Sigmoid colon (tissue), 7 donors: Measurements from ENCODE around the gene ADISSP. TPM values are rescaled to one million over a fixed set of nuclear protein-coding genes. Genes with fewer than 3 reads are reported as not detected.

ENCODE experiments used
- DNase-seq: peaks from one replicate; pipeline ENCODE4 v3.0.0-alpha.2; 2019
- H3K27ac ChIP-seq, 4 donors: fragments of 200-600 bp; sonication (generic); one replicate each; pipeline ENCODE4 v1.5.1; 2016 to 2019; ENCODE audit warnings: mild to moderate bottlenecking in 1 of 4
- H3K27me3 ChIP-seq, 3 donors: fragments of 200-600 bp; sonication (generic); one replicate each; pipeline ENCODE4 v1.5.1; 2019; ENCODE audit warnings: mild to moderate bottlenecking in 1 of 3
- H3K36me3 ChIP-seq, 4 donors: fragments of 200-600 bp; sonication (generic); one replicate each; pipeline ENCODE4 v1.5.1; 2016 to 2019
- H3K4me1 ChIP-seq, 4 donors: fragments of 200-600 bp; sonication (generic); one replicate each; pipeline ENCODE4 v1.5.1; 2017 to 2019
- H3K4me3 ChIP-seq, 4 donors: fragments of 200-600 bp; sonication (generic); one replicate each; pipeline ENCODE4 v1.5.1; 2017 to 2019; ENCODE audit warnings: mild to moderate bottlenecking in 2 of 4, moderate library complexity in 1 of 4
- H3K9me3 ChIP-seq, 4 donors: fragments of 200-600 bp in 3 of 4; sonication (generic) in 3 of 4; one replicate each; pipeline versions ENCODE4 v1.5.1 to v1.6.1; 2013 to 2019
- CTCF ChIP-seq, 4 experiments: fragments of 450-650 bp in 3 of 4; fragments of 200-600 bp in 1 of 4; IDR thresholded peaks; one replicate each; pipeline ENCODE4 v1.5.1; 2016 to 2019; ENCODE audit warnings: antibody characterized with exemption in 4 of 4, mild to moderate bottlenecking in 3 of 4, moderate library complexity in 2 of 4
- EP300 ChIP-seq, 4 donors: sonication (generic); formaldehyde crosslinking; IDR thresholded peaks; one replicate each; pipeline ENCODE4 v1.6.1; 2017; ENCODE audit warnings: antibody characterized with exemption in 4 of 4
- POLR2A ChIP-seq, 2 donors: fragments of 450-650 bp; IDR thresholded peaks; one replicate each; pipeline ENCODE4 v1.6.1; 2016; ENCODE audit warnings: antibody characterized with exemption in 2 of 2, mild to moderate bottlenecking in 2 of 2, moderate library complexity in 2 of 2
- POLR2AphosphoS5 ChIP-seq, 4 donors: sonication (generic); formaldehyde crosslinking; IDR thresholded peaks; one replicate each; pipeline ENCODE4 v1.6.1; 2017; ENCODE audit warnings: antibody characterized with exemption in 4 of 4
- WGBS, 2 donors: extraction: QIAGEN DNeasy Blood & Tissue Kit; methylation state at CpG; one replicate each; pipeline ENCODE4 v1.1.7; 2013; 5-methylcytosine and 5-hydroxymethylcytosine counted together
- intact Hi-C: fragments of 100-400 bp; cut with DNase I; formaldehyde crosslinking; loops from one replicate; pipeline ENCODE4 v1.15.1; 2023
- polyA plus RNA-seq, 3 donors: library from polyadenylated mRNA; stranded (reverse); fragments of 200-250 nt; gene quantifications; one replicate each; pipeline ENCODE4 v1.2.3, GENCODE V29; 2013
- total RNA-seq, 4 donors: library from RNA; depleted of rRNA; stranded (reverse); fragments of >200 nt; gene quantifications; one replicate each; pipeline ENCODE4 v1.1.0, GENCODE V29; 2016
- donor health status: healthy with polysubstance abuse.
- donor health status: Bipolar disorder and iron deficiency.
- donor health status: healthy.

The ADISSP gene
- total and polyA plus RNA-seq, 7 donors: 15.7 to 116 (median 53.2) TPM

- no peak within 1 kb of the TSS for H3K27ac ChIP-seq
- 68 to 81% methylated on average over 15 of the region's 15 CpGs for WGBS, 2 donors
- no peaks in the 10 kb centered on the region for H3K9me3 ChIP-seq
- peak; percentile 89 for DNase-seq
- intact Hi-C loops: loop anchor here (10.0 kb wide), 1 partner anchor 148 kb away; no protein-coding TSS in a partner anchor
- no peaks in the 10 kb centered on the region for H3K36me3 ChIP-seq
- H3K4me3 ChIP-seq: peak within 1 kb of the TSS in 2 of 4 donors; percentile 14 to 32
- peaks cover 0 to 12% (median 10%) of the 10 kb centered on the region in 4 donors for H3K4me1 ChIP-seq
- TF ChIP-seq CTCF (IDR thresholded peaks at IDR 0.05) (no peak), POLR2A (IDR thresholded peaks at IDR 0.05) (no peak), EP300 (IDR thresholded peaks at IDR 0.05) (no peak), POLR2AphosphoS5 (IDR thresholded peaks at IDR 0.05) (peak in 1 of 4 donors; percentile 15)
- no peaks in the 10 kb centered on the region for H3K27me3 ChIP-seq
These were observed 55.2 kb downstream of the ADISSP start, which contains the start of gene SIGLEC1 for GRCh38 chr20:3712279-3712873. SIGLEC1 (minus strand) TSS chr20:3712600; CDS start chr20:3707128, 5,472 bp downstream.

- H3K4me3 ChIP-seq: peak overlapping the region in 2 of 4 donors; percentile 14 to 32
- WGBS, 2 donors: 77 to 81% methylated on average over 4 of the region's 4 CpGs
- no peak for TF ChIP-seq POLR2A (IDR thresholded peaks at IDR 0.05)
- no peak for TF ChIP-seq CTCF (IDR thresholded peaks at IDR 0.05)
- TF ChIP-seq EP300 (IDR thresholded peaks at IDR 0.05): no peak
- TF ChIP-seq POLR2AphosphoS5 (IDR thresholded peaks at IDR 0.05): no peak
These were observed 56.0 kb downstream of the ADISSP start for GRCh38 chr20:3711484-3711941.

GRCh38 chr20:3710703-3711483, 56.7 kb downstream of the ADISSP start:
- peak overlapping the region in 2 of 4 donors; percentile 11 to 28 for H3K27ac ChIP-seq
- no peaks in the 10 kb centered on the region for H3K27me3 ChIP-seq
- intact Hi-C loops: loop anchor here (1.0 to 10.0 kb wide), 2 partner anchors 35 to 146 kb away; no protein-coding TSS in a partner anchor
- WGBS, 2 donors: 30 to 35% methylated on average over 18 of the region's 18 CpGs
- H3K36me3 ChIP-seq: no peaks in the 10 kb centered on the region
- H3K4me1 ChIP-seq: peaks cover 0 to 12% (median 10%) of the 10 kb centered on the region in 4 donors
- TF ChIP-seq POLR2AphosphoS5 (IDR thresholded peaks at IDR 0.05) (peak in 2 of 4 donors; percentile 49 to 60), EP300 (IDR thresholded peaks at IDR 0.05) (no peak), CTCF (IDR thresholded peaks at IDR 0.05) (peak; percentile 95 to 98 (median 97)), POLR2A (IDR thresholded peaks at IDR 0.05) (no peak)
- peak overlapping the region in 2 of 4 donors; percentile 14 to 32 for H3K4me3 ChIP-seq
- peak; percentile 87 for DNase-seq
- H3K9me3 ChIP-seq: no peaks in the 10 kb centered on the region

More at GRCh38 chr20:3711484-3711941, 56.0 kb downstream of the ADISSP start:
- no peaks in the 10 kb centered on the region for H3K36me3 ChIP-seq
- no peak for DNase-seq
- H3K9me3 ChIP-seq: no peaks in the 10 kb centered on the region
- no peak overlapping the region for H3K27ac ChIP-seq
- H3K4me1 ChIP-seq: peaks cover 0 to 12% (median 10%) of the 10 kb centered on the region in 4 donors
- no peaks in the 10 kb centered on the region for H3K27me3 ChIP-seq
- intact Hi-C loops: loop anchor here (1.0 to 10.0 kb wide), 2 partner anchors 35 to 147 kb away; no protein-coding TSS in a partner anchor

- Histone ChIP-seq H3K36me3 (no peaks in the 10 kb centered on the region), H3K4me3 (peak overlapping the region in 1 of 4 donors; percentile 32), H3K27me3 (no peaks in the 10 kb centered on the region), H3K9me3 (no peaks in the 10 kb centered on the region), H3K27ac (peak overlapping the region in 3 of 4 donors; percentile 11 to 28 (median 20)), H3K4me1 (peaks cover 0 to 12% (median 10%) of the 10 kb centered on the region in 4 donors)
- no peak for TF ChIP-seq CTCF (IDR thresholded peaks at IDR 0.05)
- TF ChIP-seq POLR2A (IDR thresholded peaks at IDR 0.05): no peak
- no peak for TF ChIP-seq EP300 (IDR thresholded peaks at IDR 0.05)
- no peak for TF ChIP-seq POLR2AphosphoS5 (IDR thresholded peaks at IDR 0.05)
- 51 to 61% methylated on average over 6 of the region's 6 CpGs for WGBS, 2 donors
- intact Hi-C loops: loop anchor here (10.0 kb wide), 1 partner anchor 145 kb away; no protein-coding TSS in a partner anchor
- no peak for DNase-seq
These were observed 57.5 kb downstream of the ADISSP start for GRCh38 chr20:3710011-3710466.
